SU-DHL-6 (cell line): ENCODE results near the gene NUDT14.

Source experiments
- CTCF ChIP-seq: fragments of 200-600 bp; sonication (generic); IDR thresholded peaks from one replicate; pipeline ENCODE4 v1.5.1; 2017; ENCODE audit warnings: antibody characterized with exemption, mild to moderate bottlenecking, low read length, moderate library complexity; ENCODE audit not compliant: insufficient read depth, poor library complexity, severe bottlenecking
- EZH2phosphoT487 ChIP-seq: fragments of 200-600 bp; sonication (generic), shearing (Covaris generic); conservative IDR thresholded peaks from 2 replicates; pipeline ENCODE4 v1.6.1; 2018; ENCODE audit warnings: mild to moderate bottlenecking, antibody characterized with exemption, low read length, moderate library complexity, mixed read lengths

DNA sequence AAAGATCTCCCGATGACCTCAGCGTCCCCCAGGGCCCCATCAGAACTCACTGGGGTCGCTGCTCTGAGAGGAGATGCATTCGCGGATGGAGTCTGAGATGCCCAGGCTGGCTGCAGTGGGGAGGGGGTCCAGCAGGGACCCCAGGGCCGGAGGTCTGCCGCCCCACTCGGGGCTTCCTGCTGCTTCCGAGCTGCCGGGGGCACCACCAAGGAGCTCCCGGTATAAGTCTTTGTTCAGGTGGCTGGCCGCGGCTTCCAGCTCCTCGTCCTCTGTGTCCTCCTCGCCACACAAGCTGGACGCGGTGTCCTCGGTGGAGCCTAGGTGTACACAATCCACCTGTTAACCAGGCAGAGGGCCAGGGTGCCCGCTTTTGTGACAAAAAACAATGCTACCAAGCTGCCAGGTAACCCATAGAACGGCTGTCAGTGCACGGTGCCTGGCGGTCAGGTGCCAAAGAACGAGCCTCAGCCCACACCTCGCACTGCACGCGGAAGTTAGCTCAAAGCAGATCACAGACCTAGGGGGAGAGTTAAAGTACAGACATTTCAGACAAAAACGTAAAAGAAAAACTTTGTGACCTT, 40.6 kb upstream of the NUDT14 start:
- TF ChIP-seq CTCF = no peak
- TF ChIP-seq EZH2phosphoT487 = no peak
